Measurements from ENCODE around the gene NFAM1. TPM values are rescaled to one million over a fixed set of nuclear protein-coding genes. Genes with fewer than 3 reads are reported as not detected.

NFAM1 gene
- total RNA-seq, 3 donors from 2014 or later (not counting 1 experiment from before 2014, with no cell fraction given): 2.4 to 7.8 (median 3.6) TPM

GRCh38 chr22:42387631-42388030 is 44.6 kb downstream of the NFAM1 start:
- intact Hi-C loops (cut with micrococcal nuclease): no loop called here
- 70% methylated on average over 6 of the region's 6 CpGs for WGBS (ENCODE audit: insufficient coverage)

GRCh38 chr22:42385696-42386095 is 46.5 kb downstream of the NFAM1 start:
- Mint-ChIP-seq H3K4me1 (no peaks in the 10 kb centered on the region), H3K9me3 (no peaks in the 10 kb centered on the region), H3K27me3 (ENCODE audit: low read depth in 2 of 2) (no peaks in the 10 kb centered on the region), H3K4me3 (no peak overlapping the region), H3K36me3 (no peaks in the 10 kb centered on the region), H3K27ac (no peak overlapping the region)
- H3K9me3 ChIP-seq (ENCODE audit: control insufficient read depth, insufficient read depth, low read length): no peaks in the 10 kb centered on the region
- no peak for ATAC-seq
- no peak for DNase-seq
- no peaks in the 10 kb centered on the region for H3K27me3 ChIP-seq (ENCODE audit: control insufficient read depth, insufficient read depth, low read length)
- TF ChIP-seq, protein P1, sequence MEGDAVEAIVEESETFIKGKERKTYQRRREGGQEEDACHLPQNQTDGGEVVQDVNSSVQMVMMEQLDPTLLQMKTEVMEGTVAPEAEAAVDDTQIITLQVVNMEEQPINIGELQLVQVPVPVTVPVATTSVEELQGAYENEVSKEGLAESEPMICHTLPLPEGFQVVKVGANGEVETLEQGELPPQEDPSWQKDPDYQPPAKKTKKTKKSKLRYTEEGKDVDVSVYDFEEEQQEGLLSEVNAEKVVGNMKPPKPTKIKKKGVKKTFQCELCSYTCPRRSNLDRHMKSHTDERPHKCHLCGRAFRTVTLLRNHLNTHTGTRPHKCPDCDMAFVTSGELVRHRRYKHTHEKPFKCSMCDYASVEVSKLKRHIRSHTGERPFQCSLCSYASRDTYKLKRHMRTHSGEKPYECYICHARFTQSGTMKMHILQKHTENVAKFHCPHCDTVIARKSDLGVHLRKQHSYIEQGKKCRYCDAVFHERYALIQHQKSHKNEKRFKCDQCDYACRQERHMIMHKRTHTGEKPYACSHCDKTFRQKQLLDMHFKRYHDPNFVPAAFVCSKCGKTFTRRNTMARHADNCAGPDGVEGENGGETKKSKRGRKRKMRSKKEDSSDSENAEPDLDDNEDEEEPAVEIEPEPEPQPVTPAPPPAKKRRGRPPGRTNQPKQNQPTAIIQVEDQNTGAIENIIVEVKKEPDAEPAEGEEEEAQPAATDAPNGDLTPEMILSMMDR (IDR thresholded peaks at IDR 0.05): no peak
- H3K36me3 ChIP-seq (ENCODE audit: control insufficient read depth, insufficient read depth, low read length): no peaks in the 10 kb centered on the region
- no peak overlapping the region for H3K4me3 ChIP-seq (ENCODE audit: low read length)
- H3K4me1 ChIP-seq (ENCODE audit: control insufficient read depth, insufficient read depth, low read length): no peaks in the 10 kb centered on the region
- intact Hi-C loops (cut with micrococcal nuclease): no loop called here
- no peak overlapping the region for H3K27ac ChIP-seq (ENCODE audit: low read length)
- WGBS (ENCODE audit: insufficient coverage): 88% methylated on average over 8 of the region's 8 CpGs

More at GRCh38 chr22:42387631-42388030, 44.6 kb downstream of the NFAM1 start:
- peaks cover 0 to 8% of the 10 kb centered on the region in 2 donors for H3K27me3 Mint-ChIP-seq (ENCODE audit: low read depth in 2 of 2)
- no peak overlapping the region for H3K27ac Mint-ChIP-seq
- Histone ChIP-seq H3K27ac (ENCODE audit: low read length) (no peak overlapping the region), H3K36me3 (ENCODE audit: control insufficient read depth, insufficient read depth, low read length) (no peaks in the 10 kb centered on the region), H3K4me3 (ENCODE audit: low read length) (no peak overlapping the region), H3K9me3 (ENCODE audit: control insufficient read depth, insufficient read depth, low read length) (no peaks in the 10 kb centered on the region), H3K4me1 (ENCODE audit: control insufficient read depth, insufficient read depth, low read length) (no peaks in the 10 kb centered on the region), H3K27me3 (ENCODE audit: control insufficient read depth, insufficient read depth, low read length) (no peaks in the 10 kb centered on the region)
- TF ChIP-seq, protein P1 (IDR thresholded peaks at IDR 0.05): no peak
- no peak for DNase-seq
- H3K4me1 Mint-ChIP-seq: no peaks in the 10 kb centered on the region
- no peak for ATAC-seq
- H3K4me3 Mint-ChIP-seq: no peak overlapping the region
- H3K9me3 Mint-ChIP-seq: no peaks in the 10 kb centered on the region
- H3K36me3 Mint-ChIP-seq: no peaks in the 10 kb centered on the region

- no peaks in the 10 kb centered on the region for H3K4me1 Mint-ChIP-seq
- no peak overlapping the region for H3K4me3 Mint-ChIP-seq
- ATAC-seq: no peak
- no peak overlapping the region for H3K27ac Mint-ChIP-seq
- H3K4me1 ChIP-seq (ENCODE audit: control insufficient read depth, insufficient read depth, low read length): no peaks in the 10 kb centered on the region
- H3K27ac ChIP-seq (ENCODE audit: low read length): no peak overlapping the region
- TF ChIP-seq, protein P1 (IDR thresholded peaks at IDR 0.05): no peak
- WGBS (ENCODE audit: insufficient coverage): 82% methylated on average over 5 of the region's 5 CpGs
- no peaks in the 10 kb centered on the region for H3K27me3 ChIP-seq (ENCODE audit: control insufficient read depth, insufficient read depth, low read length)
- no peaks in the 10 kb centered on the region for H3K27me3 Mint-ChIP-seq (ENCODE audit: low read depth in 2 of 2)
- no peaks in the 10 kb centered on the region for H3K9me3 ChIP-seq (ENCODE audit: control insufficient read depth, insufficient read depth, low read length)
- H3K36me3 ChIP-seq (ENCODE audit: control insufficient read depth, insufficient read depth, low read length): no peaks in the 10 kb centered on the region
- no peaks in the 10 kb centered on the region for H3K9me3 Mint-ChIP-seq
- intact Hi-C loops (cut with micrococcal nuclease): no loop called here
- no peak for DNase-seq
- no peak overlapping the region for H3K4me3 ChIP-seq (ENCODE audit: low read length)
- H3K36me3 Mint-ChIP-seq: no peaks in the 10 kb centered on the region
Observed at GRCh38 chr22:42384506-42384905, 47.7 kb downstream of the NFAM1 start.

DNA sequence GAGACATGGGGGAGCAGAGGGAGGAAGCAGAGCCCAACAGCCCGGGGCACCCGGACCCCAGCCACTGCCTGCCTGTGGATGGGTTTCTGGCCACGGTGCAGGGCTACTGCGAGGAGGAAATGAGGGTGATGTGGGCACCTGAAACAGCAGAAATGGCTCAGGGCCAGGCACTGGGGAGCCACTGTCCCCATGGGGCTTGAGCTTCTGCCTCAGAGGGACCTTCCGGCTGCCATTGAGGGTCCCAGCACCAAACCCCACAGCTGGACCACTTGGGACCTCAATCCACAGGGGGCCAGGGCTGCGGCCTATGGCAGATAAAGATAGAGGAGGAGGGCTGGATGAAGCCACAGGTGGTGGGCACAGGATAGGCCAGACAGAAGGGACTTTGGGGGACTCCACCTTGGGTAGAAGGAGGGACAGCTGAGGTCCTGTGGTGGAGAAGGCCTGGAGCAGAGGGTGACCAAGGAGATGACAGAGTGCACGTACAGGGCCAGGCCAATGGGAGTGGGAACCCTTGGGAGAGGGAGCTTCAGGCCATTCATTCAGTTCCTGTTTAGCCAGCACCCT is 48.3 kb downstream of the NFAM1 start:
- H3K27ac Mint-ChIP-seq: no peak overlapping the region
- no peaks in the 10 kb centered on the region for H3K9me3 Mint-ChIP-seq
- H3K4me3 Mint-ChIP-seq: no peak overlapping the region

More for the DNA sequence above, 48.3 kb downstream of the NFAM1 start:
- Histone ChIP-seq H3K36me3 (ENCODE audit: control insufficient read depth, insufficient read depth, low read length) (no peaks in the 10 kb centered on the region), H3K27ac (ENCODE audit: low read length) (no peak overlapping the region), H3K4me3 (ENCODE audit: low read length) (no peak overlapping the region), H3K4me1 (ENCODE audit: control insufficient read depth, insufficient read depth, low read length) (no peaks in the 10 kb centered on the region), H3K9me3 (ENCODE audit: control insufficient read depth, insufficient read depth, low read length) (no peaks in the 10 kb centered on the region), H3K27me3 (ENCODE audit: control insufficient read depth, insufficient read depth, low read length) (no peaks in the 10 kb centered on the region)
- ATAC-seq (no peak), DNase-seq (no peak)
- intact Hi-C loops (cut with micrococcal nuclease): no loop called here
- WGBS (ENCODE audit: insufficient coverage): 80% methylated on average over 7 of the region's 7 CpGs
- Mint-ChIP-seq H3K27me3 (ENCODE audit: low read depth in 2 of 2) (no peaks in the 10 kb centered on the region), H3K4me1 (no peaks in the 10 kb centered on the region), H3K36me3 (no peaks in the 10 kb centered on the region)
- TF ChIP-seq, protein P1 (IDR thresholded peaks at IDR 0.05): no peak
